A549 (cell line): ENCODE measurements around the gene DNAJC5.

Source experiments
- BCL3 ChIP-seq: fragments of >200 bp; sonication (Bioruptor Twin); formaldehyde crosslinking; IDR thresholded peaks from 3 replicates; pipeline ENCODE4 v1.6.1; 2016
- CBX2 ChIP-seq: fragments of 200-600 bp; sonication (generic); IDR thresholded peaks from 2 replicates; pipeline ENCODE4 v1.6.1; 2016; ENCODE audit warnings: low read depth, mild to moderate bottlenecking, borderline replicate concordance
- CBX8 ChIP-seq: fragments of 200-600 bp; sonication (generic); IDR thresholded peaks from 2 replicates; pipeline ENCODE4 v1.6.1; 2016
- CEBPB ChIP-seq, 2 experiments: fragments of >200 bp in 1 of 2; sonication (Bioruptor Twin) in 1 of 2; formaldehyde crosslinking in 1 of 2; IDR thresholded peaks; 2 replicates each; pipeline ENCODE4 v1.6.1; 2012 to 2016
- MAX ChIP-seq: IDR thresholded peaks from 2 replicates; pipeline ENCODE4 v1.6.1; 2012
- MYC ChIP-seq: IDR thresholded peaks from 2 replicates; pipeline ENCODE4 v1.6.1; 2012; ENCODE audit warnings: mild to moderate bottlenecking, inconsistent platforms, low read length, improper control_type of control experiment, borderline replicate concordance
- PHF8 ChIP-seq: fragments of 200-600 bp; sonication (generic); IDR thresholded peaks from 2 replicates; pipeline ENCODE4 v1.6.1; 2016; ENCODE audit warnings: low read depth, mild to moderate bottlenecking, antibody characterized with exemption, moderate library complexity, borderline replicate concordance
- POLR2A ChIP-seq: IDR thresholded peaks from 2 replicates; pipeline ENCODE4 v1.6.1; 2012; ENCODE audit warnings: mild to moderate bottlenecking, low read length
- POLR2AphosphoS2 ChIP-seq: conservative IDR thresholded peaks from 2 replicates; pipeline ENCODE4 v1.6.1; 2012; ENCODE audit warnings: low read length, improper control_type of control experiment, inconsistent platforms
- RNF2 ChIP-seq: fragments of 200-600 bp; sonication (generic); IDR thresholded peaks from 2 replicates; pipeline ENCODE4 v1.6.1; 2016; ENCODE audit warnings: low read depth, mild to moderate bottlenecking, antibody characterized with exemption, moderate library complexity, borderline replicate concordance
- SMC3 ChIP-seq: fragments of >200 bp; sonication (Bioruptor Twin); formaldehyde crosslinking; IDR thresholded peaks from 3 replicates; pipeline ENCODE4 v1.6.1; 2018; ENCODE audit warnings: inconsistent platforms
- SREBF2 ChIP-seq: fragments of 450-650 bp; IDR thresholded peaks from 2 replicates; pipeline ENCODE4 v1.6.1; 2014; ENCODE audit warnings: mild to moderate bottlenecking, moderate library complexity
- TF ChIP-seq, protein P1 (sequence below): fragments of >200 bp; sonication (Bioruptor Twin); formaldehyde crosslinking; IDR thresholded peaks from 3 replicates; pipeline ENCODE4 v1.5.1; 2016
- TF ChIP-seq, protein P2 (sequence below): fragments of 200-600 bp; sonication (generic); IDR thresholded peaks from 2 replicates; pipeline ENCODE4 v1.6.1; 2016; ENCODE audit warnings: antibody characterized with exemption, mild to moderate bottlenecking, moderate library complexity

GRCh38 chr20:63942250-63942951, 47.5 kb downstream of the DNAJC5 start:
- TF ChIP-seq CBX8 (no peak), SMC3 (no peak), POLR2A (no peak), PHF8 (no peak), SREBF2 (no peak), BCL3 (no peak), MYC (no peak), POLR2AphosphoS2 (no peak), MAX (no peak), RNF2 (no peak), CEBPB (IDR thresholded peaks at IDR 0.05) (no peak), CBX2 (no peak)
- TF ChIP-seq, protein P1, sequence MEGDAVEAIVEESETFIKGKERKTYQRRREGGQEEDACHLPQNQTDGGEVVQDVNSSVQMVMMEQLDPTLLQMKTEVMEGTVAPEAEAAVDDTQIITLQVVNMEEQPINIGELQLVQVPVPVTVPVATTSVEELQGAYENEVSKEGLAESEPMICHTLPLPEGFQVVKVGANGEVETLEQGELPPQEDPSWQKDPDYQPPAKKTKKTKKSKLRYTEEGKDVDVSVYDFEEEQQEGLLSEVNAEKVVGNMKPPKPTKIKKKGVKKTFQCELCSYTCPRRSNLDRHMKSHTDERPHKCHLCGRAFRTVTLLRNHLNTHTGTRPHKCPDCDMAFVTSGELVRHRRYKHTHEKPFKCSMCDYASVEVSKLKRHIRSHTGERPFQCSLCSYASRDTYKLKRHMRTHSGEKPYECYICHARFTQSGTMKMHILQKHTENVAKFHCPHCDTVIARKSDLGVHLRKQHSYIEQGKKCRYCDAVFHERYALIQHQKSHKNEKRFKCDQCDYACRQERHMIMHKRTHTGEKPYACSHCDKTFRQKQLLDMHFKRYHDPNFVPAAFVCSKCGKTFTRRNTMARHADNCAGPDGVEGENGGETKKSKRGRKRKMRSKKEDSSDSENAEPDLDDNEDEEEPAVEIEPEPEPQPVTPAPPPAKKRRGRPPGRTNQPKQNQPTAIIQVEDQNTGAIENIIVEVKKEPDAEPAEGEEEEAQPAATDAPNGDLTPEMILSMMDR = no peak
- TF ChIP-seq, protein P2, sequence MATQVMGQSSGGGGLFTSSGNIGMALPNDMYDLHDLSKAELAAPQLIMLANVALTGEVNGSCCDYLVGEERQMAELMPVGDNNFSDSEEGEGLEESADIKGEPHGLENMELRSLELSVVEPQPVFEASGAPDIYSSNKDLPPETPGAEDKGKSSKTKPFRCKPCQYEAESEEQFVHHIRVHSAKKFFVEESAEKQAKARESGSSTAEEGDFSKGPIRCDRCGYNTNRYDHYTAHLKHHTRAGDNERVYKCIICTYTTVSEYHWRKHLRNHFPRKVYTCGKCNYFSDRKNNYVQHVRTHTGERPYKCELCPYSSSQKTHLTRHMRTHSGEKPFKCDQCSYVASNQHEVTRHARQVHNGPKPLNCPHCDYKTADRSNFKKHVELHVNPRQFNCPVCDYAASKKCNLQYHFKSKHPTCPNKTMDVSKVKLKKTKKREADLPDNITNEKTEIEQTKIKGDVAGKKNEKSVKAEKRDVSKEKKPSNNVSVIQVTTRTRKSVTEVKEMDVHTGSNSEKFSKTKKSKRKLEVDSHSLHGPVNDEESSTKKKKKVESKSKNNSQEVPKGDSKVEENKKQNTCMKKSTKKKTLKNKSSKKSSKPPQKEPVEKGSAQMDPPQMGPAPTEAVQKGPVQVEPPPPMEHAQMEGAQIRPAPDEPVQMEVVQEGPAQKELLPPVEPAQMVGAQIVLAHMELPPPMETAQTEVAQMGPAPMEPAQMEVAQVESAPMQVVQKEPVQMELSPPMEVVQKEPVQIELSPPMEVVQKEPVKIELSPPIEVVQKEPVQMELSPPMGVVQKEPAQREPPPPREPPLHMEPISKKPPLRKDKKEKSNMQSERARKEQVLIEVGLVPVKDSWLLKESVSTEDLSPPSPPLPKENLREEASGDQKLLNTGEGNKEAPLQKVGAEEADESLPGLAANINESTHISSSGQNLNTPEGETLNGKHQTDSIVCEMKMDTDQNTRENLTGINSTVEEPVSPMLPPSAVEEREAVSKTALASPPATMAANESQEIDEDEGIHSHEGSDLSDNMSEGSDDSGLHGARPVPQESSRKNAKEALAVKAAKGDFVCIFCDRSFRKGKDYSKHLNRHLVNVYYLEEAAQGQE = no peak
